ENCODE measurements around the gene RETREG1. TPM values are rescaled to one million over a fixed set of nuclear protein-coding genes. Genes with fewer than 3 reads are reported as not detected.

The RETREG1 gene
- total RNA-seq, 1 donor from 2014 or later = 8.3 TPM

GRCh38 chr5:16430349-16431089, 186.3 kb downstream of the RETREG1 start:
- H3K27ac Mint-ChIP-seq = no peak overlapping the region
- peaks cover 65% of the 10 kb centered on the region for H3K27me3 Mint-ChIP-seq (ENCODE audit: low read depth)

GRCh38 chr5:16428359-16428758, 188.4 kb downstream of the RETREG1 start:
- Mint-ChIP-seq H3K9me3 (no peaks in the 10 kb centered on the region), H3K4me1 (no peaks in the 10 kb centered on the region), H3K4me3 (no peak overlapping the region), H3K27me3 (ENCODE audit: low read depth) (peaks cover 51% of the 10 kb centered on the region), H3K36me3 (no peaks in the 10 kb centered on the region), H3K27ac (no peak overlapping the region)
- DNase-seq (ENCODE audit: low spot score in 2 of 2, unreplicated experiment in 2 of 2) = no peak
- TF ChIP-seq, protein P1, sequence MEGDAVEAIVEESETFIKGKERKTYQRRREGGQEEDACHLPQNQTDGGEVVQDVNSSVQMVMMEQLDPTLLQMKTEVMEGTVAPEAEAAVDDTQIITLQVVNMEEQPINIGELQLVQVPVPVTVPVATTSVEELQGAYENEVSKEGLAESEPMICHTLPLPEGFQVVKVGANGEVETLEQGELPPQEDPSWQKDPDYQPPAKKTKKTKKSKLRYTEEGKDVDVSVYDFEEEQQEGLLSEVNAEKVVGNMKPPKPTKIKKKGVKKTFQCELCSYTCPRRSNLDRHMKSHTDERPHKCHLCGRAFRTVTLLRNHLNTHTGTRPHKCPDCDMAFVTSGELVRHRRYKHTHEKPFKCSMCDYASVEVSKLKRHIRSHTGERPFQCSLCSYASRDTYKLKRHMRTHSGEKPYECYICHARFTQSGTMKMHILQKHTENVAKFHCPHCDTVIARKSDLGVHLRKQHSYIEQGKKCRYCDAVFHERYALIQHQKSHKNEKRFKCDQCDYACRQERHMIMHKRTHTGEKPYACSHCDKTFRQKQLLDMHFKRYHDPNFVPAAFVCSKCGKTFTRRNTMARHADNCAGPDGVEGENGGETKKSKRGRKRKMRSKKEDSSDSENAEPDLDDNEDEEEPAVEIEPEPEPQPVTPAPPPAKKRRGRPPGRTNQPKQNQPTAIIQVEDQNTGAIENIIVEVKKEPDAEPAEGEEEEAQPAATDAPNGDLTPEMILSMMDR (IDR thresholded peaks at IDR 0.05; ENCODE audit: unreplicated experiment) = peak; percentile 9

More at GRCh38 chr5:16430349-16431089, 186.3 kb downstream of the RETREG1 start:
- TF ChIP-seq, protein P1 (IDR thresholded peaks at IDR 0.05; ENCODE audit: unreplicated experiment) = no peak
- Mint-ChIP-seq H3K4me3 (no peak overlapping the region), H3K36me3 (no peaks in the 10 kb centered on the region), H3K4me1 (no peaks in the 10 kb centered on the region), H3K9me3 (no peaks in the 10 kb centered on the region)
- no peak for DNase-seq (ENCODE audit: low spot score in 2 of 2, unreplicated experiment in 2 of 2)

GRCh38 chr5:16427587-16427986, 189.2 kb downstream of the RETREG1 start:
- Mint-ChIP-seq H3K4me1 (no peaks in the 10 kb centered on the region), H3K27ac (no peak overlapping the region), H3K4me3 (no peak overlapping the region), H3K9me3 (no peaks in the 10 kb centered on the region), H3K36me3 (no peaks in the 10 kb centered on the region), H3K27me3 (ENCODE audit: low read depth) (peaks cover 49% of the 10 kb centered on the region)
- TF ChIP-seq, protein P1 (IDR thresholded peaks at IDR 0.05; ENCODE audit: unreplicated experiment) = no peak
- no peak for DNase-seq (ENCODE audit: low spot score in 2 of 2, unreplicated experiment in 2 of 2)

Other genes starting within 250 kb of the RETREG1 start
- 24.2 to 25.5 TPM (median 25.1 TPM) in 3 replicates for gene ZNF622, start 151.2 kb downstream of the RETREG1 start, total RNA-seq

All from mesothelial cell of epicardium (in vitro differentiated cells).